IPS-NIHi7 (cell line): ENCODE data around the gene AKR1B15.

Experiments
- DNase-seq: peaks from one replicate; pipeline ENCODE4 v3.0.0; 2012; ENCODE audit warnings: mixed read lengths; ENCODE audit errors: extremely low spot score

The AKR1B15 gene

GRCh38 chr7:134613623-134614347 lies 64.9 kb downstream of the AKR1B15 start:
- no peak for DNase-seq

- no peak for DNase-seq
Measured at GRCh38 chr7:134616611-134617010, 67.7 kb downstream of the AKR1B15 start.

GRCh38 chr7:134618756-134619530 lies 70.0 kb downstream of the AKR1B15 start:
- DNase-seq, result no peak

- no peak for DNase-seq
Measured at GRCh38 chr7:134619627-134620331, 70.9 kb downstream of the AKR1B15 start.

DNA sequence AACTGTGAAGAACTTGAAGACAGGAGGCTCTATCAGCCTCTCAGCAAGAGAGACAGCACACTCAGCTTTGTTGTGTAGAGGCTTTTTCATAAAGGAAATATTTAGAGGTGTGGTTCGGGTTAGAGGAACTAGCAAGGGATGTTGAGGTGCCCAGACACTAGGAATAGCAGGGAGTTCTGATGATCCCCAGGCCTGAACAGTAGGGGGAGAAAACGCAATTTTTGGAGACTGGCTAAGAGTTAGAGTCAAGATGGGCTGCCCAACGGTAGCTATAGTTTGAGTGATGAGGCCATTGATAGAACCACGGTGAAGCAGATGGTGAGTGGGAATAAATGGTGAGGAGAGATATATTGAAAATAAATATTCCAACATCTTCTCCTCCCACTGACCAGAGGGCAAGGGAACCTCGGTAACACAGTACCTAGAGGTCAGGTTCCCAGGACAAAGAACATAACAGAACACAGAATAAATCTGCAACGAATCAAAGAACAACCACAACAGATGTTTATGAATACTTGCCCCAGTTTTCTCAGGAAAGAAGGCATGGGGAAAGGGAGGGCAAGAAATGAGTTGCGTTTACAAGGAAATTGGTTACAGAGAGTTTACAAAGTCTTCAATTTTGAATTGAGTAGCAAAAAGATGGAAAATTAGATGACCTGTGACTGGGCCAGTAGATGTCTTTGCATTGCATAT lies 73.5 kb downstream of the AKR1B15 start:
- no peak for DNase-seq

GRCh38 chr7:134623193-134623592 lies 74.3 kb downstream of the AKR1B15 start:
- DNase-seq, result no peak

DNA sequence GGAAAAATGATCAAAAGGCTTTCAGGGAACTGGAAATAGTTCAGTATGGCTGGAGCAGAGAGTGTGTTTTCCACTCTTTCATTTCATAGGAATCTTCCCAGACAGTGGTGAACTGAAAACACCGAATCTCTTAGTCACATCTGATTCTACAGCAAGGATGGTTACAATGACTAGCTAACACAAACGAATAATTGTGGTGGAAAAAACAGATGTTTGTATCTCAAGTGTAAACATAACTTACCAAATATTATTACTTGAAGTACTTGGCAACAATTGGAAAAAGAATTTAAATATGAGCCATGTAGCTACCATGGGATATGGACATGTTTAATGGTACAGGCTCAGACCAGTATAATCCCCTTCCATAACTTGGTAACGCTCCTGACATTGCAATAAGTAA lies 76.6 kb downstream of the AKR1B15 start:
- no peak for DNase-seq

DNA sequence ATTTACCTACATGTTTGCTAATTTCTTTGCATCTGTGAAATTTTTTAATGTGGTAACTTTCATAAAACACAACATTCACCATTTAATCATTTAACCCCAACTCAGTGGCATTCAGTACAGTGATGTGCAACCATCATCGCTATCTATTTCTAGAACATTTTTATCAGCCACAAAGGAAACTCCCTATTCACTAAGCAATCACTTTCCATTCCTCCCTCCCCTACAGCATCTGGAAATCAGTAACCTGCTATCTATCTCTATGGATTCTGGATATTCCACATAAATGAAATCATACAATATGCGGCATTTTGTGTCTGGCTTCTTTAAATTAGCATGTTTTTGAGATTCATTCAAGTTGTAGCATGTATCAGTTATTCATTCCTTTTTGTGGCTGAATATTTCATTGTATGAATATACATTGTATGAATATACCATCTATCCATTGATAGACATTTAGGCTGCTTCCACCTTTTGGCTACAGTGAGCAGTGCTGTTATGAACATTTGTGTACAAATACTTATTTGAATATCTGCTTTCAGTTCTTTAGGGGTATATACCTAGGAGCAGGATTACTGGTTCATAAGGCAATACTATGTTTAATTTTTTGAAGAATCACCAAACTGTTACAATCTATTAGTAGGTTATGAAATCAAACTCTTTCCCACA lies 78.3 kb downstream of the AKR1B15 start:
- DNase-seq, result no peak

DNA sequence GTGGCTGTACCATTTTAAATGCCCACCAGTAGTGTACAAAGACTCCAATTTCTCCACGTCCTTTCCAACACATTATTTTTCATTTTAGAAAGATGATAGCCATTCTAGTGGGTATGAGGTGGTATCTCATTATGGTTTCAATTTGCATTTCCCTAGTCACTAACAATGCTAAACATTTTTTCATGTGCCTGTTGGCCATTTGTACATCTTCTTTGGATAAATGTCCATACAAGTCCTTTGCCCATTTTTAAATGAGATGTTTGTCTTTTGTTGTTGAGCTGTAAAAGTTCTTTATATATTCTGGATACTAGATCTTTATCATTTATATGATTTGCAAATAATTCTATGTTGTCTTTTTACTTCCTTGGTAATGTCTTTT lies 78.9 kb downstream of the AKR1B15 start:
- no peak for DNase-seq

DNA sequence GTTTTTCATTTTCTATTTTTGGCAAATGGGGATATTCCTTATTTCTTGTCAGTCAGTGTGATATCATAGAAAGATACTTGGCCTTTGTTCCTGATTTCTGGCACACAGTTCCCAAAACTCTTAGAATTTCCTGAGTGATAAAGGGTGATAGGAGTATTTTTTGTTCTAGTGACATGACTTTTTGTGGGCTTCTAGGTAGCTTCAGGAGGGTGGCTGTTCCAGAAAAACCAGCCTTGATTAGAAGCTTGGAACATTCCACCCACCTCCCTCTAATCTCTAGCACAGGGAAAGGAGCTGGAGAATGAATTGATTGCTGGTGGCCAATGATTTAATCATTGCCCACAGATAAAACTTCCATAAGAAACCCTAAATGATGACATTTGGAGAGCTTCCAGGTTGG lies 80.5 kb downstream of the AKR1B15 start:
- no peak for DNase-seq
